ENCODE data around the gene HEBP1. TPM values are rescaled to one million over a fixed set of nuclear protein-coding genes. Genes with fewer than 3 reads are reported as not detected.

The HEBP1 gene
- polyA plus RNA-seq, 1 donor (not counting 4 experiments of a cell fraction or from before 2014, with no cell fraction given) = 24.8 TPM

DNA sequence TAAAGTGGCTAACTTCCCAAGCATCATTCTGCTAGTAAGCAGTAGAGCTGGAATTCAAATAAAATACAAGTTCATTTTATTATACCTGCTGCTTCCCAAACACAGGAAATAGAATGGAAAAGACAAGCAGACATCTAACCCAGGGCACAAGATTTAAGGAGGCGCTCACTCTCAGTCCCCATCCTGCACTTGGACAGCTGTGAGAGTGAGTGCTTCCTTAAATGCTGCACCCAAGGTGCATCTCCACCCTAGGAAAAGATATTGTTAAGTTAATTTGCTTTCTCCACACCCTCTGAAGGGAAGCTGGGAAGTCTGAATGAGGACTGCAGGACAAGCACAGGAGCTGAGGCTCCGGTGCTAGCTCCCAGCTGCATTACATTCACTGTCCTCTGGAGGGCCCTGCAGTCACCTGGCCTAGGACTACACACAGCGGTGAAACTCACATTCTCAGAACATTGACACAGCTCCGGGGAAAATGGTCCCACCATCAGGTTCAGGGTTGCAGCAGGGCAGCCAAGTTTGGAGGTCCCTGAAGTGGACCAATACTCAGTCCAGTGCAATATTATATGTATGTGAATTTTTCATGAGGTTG lies 14.2 kb downstream of the HEBP1 start:
- H3K27ac ChIP-seq (ENCODE audit: control insufficient read depth, insufficient read depth, low read length) = no peak overlapping the region
- H2AFZ ChIP-seq (ENCODE audit: control insufficient read depth, low read length) = no peak overlapping the region
- no peak overlapping the region for H3K4me3 ChIP-seq (ENCODE audit: control insufficient read depth in 2 of 3, extremely low read depth in 1 of 3, insufficient read depth in 2 of 3, low read depth in 1 of 3, low read length in 3 of 3)
- H4K20me1 ChIP-seq (ENCODE audit: control insufficient read depth, extremely low read depth, insufficient read depth, low read length) = no peaks in the 10 kb centered on the region
- H3K9me1 ChIP-seq (ENCODE audit: control insufficient read depth, extremely low read depth, insufficient read depth, low read length) = no peaks in the 10 kb centered on the region
- H3K27me3 ChIP-seq (ENCODE audit: control insufficient read depth, extremely low read depth, insufficient read depth, low read length) = no peaks in the 10 kb centered on the region
- H3K9ac ChIP-seq (ENCODE audit: control insufficient read depth, extremely low read depth, insufficient read depth, low read length) = no peak overlapping the region
- TF ChIP-seq EZH2 (IDR thresholded peaks at IDR 0.05; ENCODE audit: low read length) = no peak
- TF ChIP-seq, protein P1, sequence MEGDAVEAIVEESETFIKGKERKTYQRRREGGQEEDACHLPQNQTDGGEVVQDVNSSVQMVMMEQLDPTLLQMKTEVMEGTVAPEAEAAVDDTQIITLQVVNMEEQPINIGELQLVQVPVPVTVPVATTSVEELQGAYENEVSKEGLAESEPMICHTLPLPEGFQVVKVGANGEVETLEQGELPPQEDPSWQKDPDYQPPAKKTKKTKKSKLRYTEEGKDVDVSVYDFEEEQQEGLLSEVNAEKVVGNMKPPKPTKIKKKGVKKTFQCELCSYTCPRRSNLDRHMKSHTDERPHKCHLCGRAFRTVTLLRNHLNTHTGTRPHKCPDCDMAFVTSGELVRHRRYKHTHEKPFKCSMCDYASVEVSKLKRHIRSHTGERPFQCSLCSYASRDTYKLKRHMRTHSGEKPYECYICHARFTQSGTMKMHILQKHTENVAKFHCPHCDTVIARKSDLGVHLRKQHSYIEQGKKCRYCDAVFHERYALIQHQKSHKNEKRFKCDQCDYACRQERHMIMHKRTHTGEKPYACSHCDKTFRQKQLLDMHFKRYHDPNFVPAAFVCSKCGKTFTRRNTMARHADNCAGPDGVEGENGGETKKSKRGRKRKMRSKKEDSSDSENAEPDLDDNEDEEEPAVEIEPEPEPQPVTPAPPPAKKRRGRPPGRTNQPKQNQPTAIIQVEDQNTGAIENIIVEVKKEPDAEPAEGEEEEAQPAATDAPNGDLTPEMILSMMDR (optimal IDR thresholded peaks at IDR 0.05 in 1 of 3, IDR thresholded peaks at IDR 0.05 in 1 of 3, conservative IDR thresholded peaks at IDR 0.05 in 1 of 3; ENCODE audit: extremely low read depth in 1 of 3, insufficient read depth in 2 of 3, low read length in 3 of 3) = peak; percentile 65 to 72 (median 67)
- FAIRE-seq = peak; percentile 5
- dilution Hi-C loops (cut with MboI; ENCODE audit: extremely low pct_ligation_motif_present, low sequenced_read_pairs) = no loop called here
- DNase-seq (ENCODE audit: low read depth, low spot score) = no peak
- no peaks in the 10 kb centered on the region for H3K9me3 ChIP-seq (ENCODE audit: control insufficient read depth, low read depth, low read length)
- H3K36me3 ChIP-seq (ENCODE audit: control insufficient read depth in 2 of 2, extremely low read depth in 1 of 2, insufficient read depth in 2 of 2, low read length in 2 of 2) = peaks cover 17 to 27% of the 10 kb centered on the region in 2 experiments
- no peak overlapping the region for H3K4me2 ChIP-seq (ENCODE audit: control insufficient read depth, extremely low read depth, insufficient read depth, low read depth, low read length)
- H3K4me1 ChIP-seq (ENCODE audit: control insufficient read depth, extremely low read depth, insufficient read depth, low read length) = no peaks in the 10 kb centered on the region
- H3K79me2 ChIP-seq (ENCODE audit: control insufficient read depth, insufficient read depth, low read length) = no peaks in the 10 kb centered on the region

DNA sequence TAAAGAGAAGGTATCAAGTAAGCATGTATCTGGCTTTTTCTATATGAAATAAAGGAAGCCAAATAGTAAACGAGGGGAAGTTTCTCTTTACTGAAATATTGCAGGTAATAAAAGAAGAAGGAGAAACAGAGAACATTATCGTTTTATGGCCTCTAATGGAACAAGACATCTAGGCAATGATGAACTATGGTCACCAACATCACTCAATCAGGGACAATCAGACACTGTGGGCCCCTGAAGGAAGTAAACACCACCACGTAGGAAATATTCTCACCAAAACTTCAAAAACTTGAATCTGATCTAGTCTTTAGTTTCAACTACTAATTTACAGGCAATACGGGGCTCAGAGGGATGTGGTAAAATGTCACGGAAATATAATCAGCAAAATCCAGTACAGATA lies 15.9 kb downstream of the HEBP1 start:
- TF ChIP-seq EZH2 (IDR thresholded peaks at IDR 0.05; ENCODE audit: low read length) = no peak
- TF ChIP-seq, protein P1 (optimal IDR thresholded peaks at IDR 0.05 in 1 of 3, IDR thresholded peaks at IDR 0.05 in 1 of 3, conservative IDR thresholded peaks at IDR 0.05 in 1 of 3; ENCODE audit: extremely low read depth in 1 of 3, insufficient read depth in 2 of 3, low read length in 3 of 3) = no peak
- Histone ChIP-seq H3K36me3 (ENCODE audit: control insufficient read depth in 2 of 2, extremely low read depth in 1 of 2, insufficient read depth in 2 of 2, low read length in 2 of 2) (peaks cover 24 to 31% of the 10 kb centered on the region in 2 experiments), H3K27me3 (ENCODE audit: control insufficient read depth, extremely low read depth, insufficient read depth, low read length) (no peaks in the 10 kb centered on the region), H4K20me1 (ENCODE audit: control insufficient read depth, extremely low read depth, insufficient read depth, low read length) (no peaks in the 10 kb centered on the region), H2AFZ (ENCODE audit: control insufficient read depth, low read length) (no peak overlapping the region), H3K4me1 (ENCODE audit: control insufficient read depth, extremely low read depth, insufficient read depth, low read length) (peaks cover 4% of the 10 kb centered on the region), H3K9ac (ENCODE audit: control insufficient read depth, extremely low read depth, insufficient read depth, low read length) (no peak overlapping the region), H3K79me2 (ENCODE audit: control insufficient read depth, insufficient read depth, low read length) (no peaks in the 10 kb centered on the region), H3K9me3 (ENCODE audit: control insufficient read depth, low read depth, low read length) (no peaks in the 10 kb centered on the region), H3K4me2 (ENCODE audit: control insufficient read depth, extremely low read depth, insufficient read depth, low read depth, low read length) (no peak overlapping the region), H3K4me3 (ENCODE audit: control insufficient read depth in 2 of 3, extremely low read depth in 1 of 3, insufficient read depth in 2 of 3, low read depth in 1 of 3, low read length in 3 of 3) (no peak overlapping the region), H3K27ac (ENCODE audit: control insufficient read depth, insufficient read depth, low read length) (no peak overlapping the region), H3K9me1 (ENCODE audit: control insufficient read depth, extremely low read depth, insufficient read depth, low read length) (no peaks in the 10 kb centered on the region)
- DNase-seq (ENCODE audit: low read depth, low spot score) = no peak
- dilution Hi-C loops (cut with MboI; ENCODE audit: extremely low pct_ligation_motif_present, low sequenced_read_pairs) = no loop called here
- no peak for FAIRE-seq
